Measurements from ENCODE around the gene FLAD1. TPM values are rescaled to one million over a fixed set of nuclear protein-coding genes. Genes with fewer than 3 reads are reported as not detected.
A peak's percentile ranks its signal among the peaks of the same experiment; 100 is the strongest.

The FLAD1 gene
- total and polyA plus RNA-seq, 2 of the 8 experiments (the other 6 are each of a cell fraction or from before 2014, with no cell fraction given): 104 to 143 TPM

DNA sequence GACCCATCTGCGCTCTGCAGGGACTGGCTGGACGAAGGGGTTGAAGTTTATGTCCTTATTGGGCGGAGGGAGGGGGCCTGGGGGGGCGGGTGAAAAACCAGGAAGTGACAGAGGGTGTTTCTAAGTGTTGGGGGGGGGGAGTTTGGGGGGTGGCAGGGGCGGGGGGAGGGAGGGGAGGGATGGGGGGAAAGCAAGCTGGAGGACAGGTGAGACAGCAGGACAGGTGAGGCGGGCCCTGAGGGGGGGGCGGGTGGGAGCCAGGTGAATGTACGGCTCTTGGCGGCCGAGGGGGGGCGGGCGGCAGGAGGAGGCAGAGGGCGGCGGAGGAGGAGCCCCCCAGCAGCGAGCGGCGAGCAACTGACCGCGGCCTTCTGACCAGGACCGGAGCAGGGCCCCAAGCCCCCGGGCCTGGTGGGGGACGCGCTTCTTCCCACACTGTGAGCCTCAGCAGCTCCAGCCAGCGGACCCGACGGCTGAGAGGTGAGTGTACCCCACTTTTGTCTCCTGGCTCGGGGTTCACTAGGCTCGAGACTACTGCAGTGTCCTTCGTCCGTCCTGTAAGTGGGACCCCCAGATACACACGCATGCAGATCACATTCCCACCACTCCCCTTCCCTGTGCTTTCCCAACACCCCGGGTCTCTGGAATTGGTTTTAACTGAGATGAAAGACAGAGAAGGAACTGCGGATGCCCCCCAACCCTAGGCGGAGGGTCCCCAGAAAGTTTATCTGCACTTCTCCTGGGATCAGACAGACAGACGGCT, 19.5 kb downstream of the FLAD1 start, which contains the start of gene ZBTB7B:
TSS of gene ZBTB7B (plus strand) at position 339 of the 763 bp plus-strand sequence. CDS start 11,859 bp downstream, outside the sequence.
- no peak within 1 kb of the TSS for H2AFZ ChIP-seq (ENCODE audit: low read length)
- ChIA-PET POLR2A (ENCODE audit: partially characterized antibody) (interaction anchor here (0.6 to 42.8 kb wide), 6 partner anchors 13 to 194 kb away, joined by 3 to 702 read pairs (median 66); partner anchors contain the start of genes CKS1B, FLAD1, PBXIP1 and PYGO2), CTCF (ENCODE audit: partially characterized antibody) (interaction anchor here (1.0 to 14.0 kb wide), 8 partner anchors 12 to 204 kb away, joined by 3 to 258 read pairs (median 4); partner anchors contain the start of genes EFNA4 and PYGO2)
- H3K79me2 ChIP-seq (ENCODE audit: control insufficient read depth in 1 of 2, insufficient read depth in 2 of 2, low read length in 2 of 2): peaks cover 0 to 46% of the 10 kb centered on the region in 2 experiments; a peak in 3 of 4 replicates
- peaks cover 0 to 15% of the 10 kb centered on the region in 2 experiments for H4K20me1 ChIP-seq (replicated peaks in 1 of 2; ENCODE audit: control insufficient read depth in 1 of 2, insufficient read depth in 2 of 2, low read length in 2 of 2)
- peaks cover 0 to 2% (median 0%) of the 10 kb centered on the region in 4 experiments; a peak in 2 of 8 replicates for H3K36me3 ChIP-seq (ENCODE audit: control insufficient read depth in 2 of 4, insufficient read depth in 4 of 4, low read length in 3 of 4)
- DNase-seq (ENCODE audit: low read depth in 1 of 2, low spot score in 2 of 2) (no peak), FAIRE-seq (no peak)
- peaks cover 6 to 20% (median 15%) of the 10 kb centered on the region in 4 experiments for H3K4me1 ChIP-seq (replicated peaks in 1 of 4; ENCODE audit: control insufficient read depth in 3 of 4, insufficient read depth in 4 of 4, low read length in 3 of 4)
- no peaks in the 10 kb centered on the region for H3K27me3 ChIP-seq (replicated peaks in 1 of 4; ENCODE audit: control insufficient read depth in 3 of 4, extremely low read depth in 1 of 4, insufficient read depth in 3 of 4, low read length in 3 of 4)
- H3K4me2 ChIP-seq (ENCODE audit: insufficient read depth in 1 of 2, low read depth in 2 of 2, low read length in 2 of 2): peak within 1 kb of the TSS; percentile 79 to 93
- peaks cover 13% of the 10 kb centered on the region for H3K79me1 ChIP-seq (ENCODE audit: low read depth, low read length)
- no peak within 1 kb of the TSS for H2AK5ac ChIP-seq (ENCODE audit: low read depth, low read length)
- WGBS, 2 experiments (ENCODE audit: extremely low coverage in 1 of 2, insufficient coverage in 1 of 2, insufficient read length in 1 of 2, insufficient replicate concordance in 2 of 2, low coverage in 1 of 2, low lambda C conversion rate in 2 of 2, missing lambda C conversion rate in 1 of 2): 0% methylated on average over 9 of the region's 35 CpGs; no CpG with 5 or more reads in 1 of the 2 experiments
- peak within 1 kb of the TSS; percentile 98; the same call in 1 of the 2 replicates for H2BK20ac ChIP-seq (ENCODE audit: low read length)
- peak within 1 kb of the TSS; percentile 92 for H2BK5ac ChIP-seq (ENCODE audit: low read depth, low read length)
- H4K5ac ChIP-seq (ENCODE audit: insufficient read length, low read depth, low read length): peak within 1 kb of the TSS; percentile 83
- peak within 1 kb of the TSS; percentile 48; the same call in 1 of the 2 replicates for H3K27ac ChIP-seq (ENCODE audit: low read depth, low read length)
- peak within 1 kb of the TSS; percentile 51 for H2BK120ac ChIP-seq (replicated peaks; ENCODE audit: low read depth, low read length)
- H3K9ac ChIP-seq (replicated peaks in 1 of 4; ENCODE audit: extremely low read depth in 1 of 4, low read depth in 3 of 4, low read length in 3 of 4): peak within 1 kb of the TSS; percentile 40 to 52 (median 48); a peak in 6 of 7 replicates
- TF ChIP-seq GTF2F1 (IDR thresholded peaks at IDR 0.05; ENCODE audit: borderline replicate concordance, low read depth, low read length) (no peak), BACH1 (IDR thresholded peaks at IDR 0.05; ENCODE audit: low read length) (no peak), POU5F1 (IDR thresholded peaks at IDR 0.05; ENCODE audit: low read depth, low read length) (no peak), KDM4A (IDR thresholded peaks at IDR 0.05; ENCODE audit: low read depth, low read length, severe bottlenecking) (peak; percentile 45)
- H3K18ac ChIP-seq (ENCODE audit: extremely low read depth, low read length): peak within 1 kb of the TSS; percentile 93
- peak within 1 kb of the TSS; percentile 11 for H3K14ac ChIP-seq (ENCODE audit: insufficient read length)
- peak within 1 kb of the TSS; percentile 80 for H2BK12ac ChIP-seq (ENCODE audit: low read depth, low read length)
- H4K8ac ChIP-seq (ENCODE audit: extremely low read depth, insufficient read depth, low read length): peak within 1 kb of the TSS; percentile 60
- peaks cover 18% of the 10 kb centered on the region; the same call in 1 of the 2 replicates for H3K23me2 ChIP-seq (ENCODE audit: low read depth, low read length)
- H2BK15ac ChIP-seq (ENCODE audit: low read length): no peak within 1 kb of the TSS; the same call in 1 of the 2 replicates
- peak within 1 kb of the TSS; percentile 62 for H3K4ac ChIP-seq (replicated peaks; ENCODE audit: insufficient read length, low read depth, low read length)
- H3K4me3 ChIP-seq (ENCODE audit: extremely low read depth in 1 of 4, insufficient read depth in 2 of 4, low read depth in 3 of 4, low read length in 4 of 4): peak within 1 kb of the TSS; percentile 87 to 99 (median 90)
- H3K23ac ChIP-seq (ENCODE audit: insufficient read length): no peak within 1 kb of the TSS
- H3K9me3 ChIP-seq (ENCODE audit: insufficient read depth in 2 of 2, low read depth in 1 of 2, low read length in 1 of 2): no peaks in the 10 kb centered on the region
- peak within 1 kb of the TSS; percentile 94 for H4K91ac ChIP-seq (replicated peaks; ENCODE audit: insufficient read length, low read length)
- peak within 1 kb of the TSS; percentile 90 for H3K56ac ChIP-seq (replicated peaks; ENCODE audit: insufficient read length, low read depth, low read length)

Measured in H1 (cell line).